T47D (cell line): ENCODE data around the gene LIMA1.
A peak's percentile ranks its signal among the peaks of the same experiment; 100 is the strongest.
"Not testable (repeated sequence)": the region's sequence is repeated elsewhere in the genome, so short reads cannot be mapped to it uniquely, and the experiment has no call there.

Experiments
- DNase-seq, 2 experiments: peaks; one replicate each; pipeline versions ENCODE4 v3.0.0 to v3.0.0-alpha.2; 2011 to 2012; ENCODE audit warnings: low read depth in 1 of 2, low spot score in 1 of 2
- JUND ChIP-seq: IDR thresholded peaks from 2 replicates; pipeline ENCODE4 v1.6.1; 2012; ENCODE audit warnings: low read depth
- in situ Hi-C: cut with HindIII; loops from 2 replicates; pipeline ENCODE4 v1.10.0; 2016; ENCODE audit warnings: low sequenced_read_pairs, low pct_unique_long_range_greater_than_20kb

The LIMA1 gene

GRCh38 chr12:50252977-50253602 lies 30.2 kb downstream of the LIMA1 start:
- TF ChIP-seq JUND, result no peak
- no peak for DNase-seq
- in situ Hi-C loops, result no loop called here

- TF ChIP-seq JUND, result peak; percentile 56; the same call in 1 of the 2 replicates
- peak; percentile 25 to 96 for DNase-seq
- in situ Hi-C loops, result no loop called here
These were observed 31.6 kb downstream of the LIMA1 start for GRCh38 chr12:50251619-50252252.

GRCh38 chr12:50249464-50250182 lies 33.7 kb downstream of the LIMA1 start:
- no peak for TF ChIP-seq JUND

GRCh38 chr12:50248883-50249282 lies 34.4 kb downstream of the LIMA1 start:
- no peak for TF ChIP-seq JUND
- DNase-seq, result no peak
- in situ Hi-C loops, result no loop called here

More at GRCh38 chr12:50249464-50250182, 33.7 kb downstream of the LIMA1 start:
- DNase-seq, result no peak
- in situ Hi-C loops, result no loop called here

- no peak for TF ChIP-seq JUND
- in situ Hi-C loops, result no loop called here
- no peak for DNase-seq
These were observed 34.9 kb downstream of the LIMA1 start for GRCh38 chr12:50248411-50248810.

- in situ Hi-C loops, DNase-seq: not testable (repeated sequence)
These were observed 35.7 kb downstream of the LIMA1 start for GRCh38 chr12:50247665-50248064.

GRCh38 chr12:50246873-50247612 lies 36.3 kb downstream of the LIMA1 start:
- DNase-seq, result no peak
- in situ Hi-C loops, result no loop called here
- TF ChIP-seq JUND, result no peak

- in situ Hi-C loops, result no loop called here
- DNase-seq, result no peak
- TF ChIP-seq JUND, result no peak
These were observed 37.0 kb downstream of the LIMA1 start for GRCh38 chr12:50246197-50246865.

GRCh38 chr12:50243507-50243906 lies 39.8 kb downstream of the LIMA1 start:
- in situ Hi-C loops, result no loop called here
- DNase-seq, result no peak
- TF ChIP-seq JUND, result no peak

- no peak for DNase-seq
- TF ChIP-seq JUND, result no peak
- in situ Hi-C loops, result no loop called here
These were observed 40.5 kb downstream of the LIMA1 start for GRCh38 chr12:50242751-50243191.

GRCh38 chr12:50241178-50241577 lies 42.1 kb downstream of the LIMA1 start:
- in situ Hi-C loops, result no loop called here
- DNase-seq, result peak in 1 of 2 experiments; percentile 70

GRCh38 chr12:50240792-50241114 lies 42.6 kb downstream of the LIMA1 start:
- in situ Hi-C loops, result no loop called here
- TF ChIP-seq JUND, result no peak
- no peak for DNase-seq

More at GRCh38 chr12:50241178-50241577, 42.1 kb downstream of the LIMA1 start:
- peak; percentile 74 for TF ChIP-seq JUND
